Measurements from ENCODE around the gene C16orf95.

Gene C16orf95

DNA sequence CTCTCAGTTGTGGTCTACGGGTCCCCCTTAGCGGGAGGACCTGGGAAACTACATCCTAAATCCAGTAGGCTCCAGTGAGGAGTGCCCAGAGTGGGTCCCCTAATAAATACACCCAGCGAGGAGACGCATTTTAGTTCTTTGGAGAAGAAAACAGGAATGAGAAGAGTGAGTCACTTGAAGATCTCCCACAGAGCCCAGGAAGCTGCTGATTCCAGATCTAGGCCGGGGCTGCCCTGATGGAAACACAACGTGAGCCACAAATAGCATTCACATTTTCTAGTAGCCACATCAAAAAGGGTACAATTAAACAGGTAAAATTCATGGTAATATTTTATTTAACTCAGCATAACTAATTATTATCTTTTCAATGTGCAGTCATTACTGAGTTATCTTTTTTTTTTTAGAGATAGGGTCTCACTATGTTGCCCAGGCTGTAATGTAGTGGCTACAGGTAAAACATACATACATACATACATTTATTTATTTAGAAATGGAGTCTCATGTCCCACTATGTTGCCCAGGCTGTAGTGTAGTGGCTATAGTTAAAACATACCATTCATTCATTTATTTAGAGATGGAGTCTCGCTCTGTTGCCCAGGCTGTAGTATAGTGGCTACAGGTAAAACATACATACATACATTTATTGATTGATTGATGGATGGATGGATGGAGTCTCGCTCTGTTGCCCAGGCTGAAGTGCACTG, 44.9 kb upstream of the C16orf95 start:
- in situ Hi-C loops (cut with MboI; ENCODE audit: low pct_unique_long_range_greater_than_20kb, low sequenced_read_pairs, unreplicated experiment): no loop called here
- TF ChIP-seq, protein P1, sequence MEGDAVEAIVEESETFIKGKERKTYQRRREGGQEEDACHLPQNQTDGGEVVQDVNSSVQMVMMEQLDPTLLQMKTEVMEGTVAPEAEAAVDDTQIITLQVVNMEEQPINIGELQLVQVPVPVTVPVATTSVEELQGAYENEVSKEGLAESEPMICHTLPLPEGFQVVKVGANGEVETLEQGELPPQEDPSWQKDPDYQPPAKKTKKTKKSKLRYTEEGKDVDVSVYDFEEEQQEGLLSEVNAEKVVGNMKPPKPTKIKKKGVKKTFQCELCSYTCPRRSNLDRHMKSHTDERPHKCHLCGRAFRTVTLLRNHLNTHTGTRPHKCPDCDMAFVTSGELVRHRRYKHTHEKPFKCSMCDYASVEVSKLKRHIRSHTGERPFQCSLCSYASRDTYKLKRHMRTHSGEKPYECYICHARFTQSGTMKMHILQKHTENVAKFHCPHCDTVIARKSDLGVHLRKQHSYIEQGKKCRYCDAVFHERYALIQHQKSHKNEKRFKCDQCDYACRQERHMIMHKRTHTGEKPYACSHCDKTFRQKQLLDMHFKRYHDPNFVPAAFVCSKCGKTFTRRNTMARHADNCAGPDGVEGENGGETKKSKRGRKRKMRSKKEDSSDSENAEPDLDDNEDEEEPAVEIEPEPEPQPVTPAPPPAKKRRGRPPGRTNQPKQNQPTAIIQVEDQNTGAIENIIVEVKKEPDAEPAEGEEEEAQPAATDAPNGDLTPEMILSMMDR (IDR thresholded peaks at IDR 0.05; ENCODE audit: extremely low read depth, insufficient read depth, missing control alignments): no peak
- no peak for DNase-seq (ENCODE audit: low spot score)

DNA sequence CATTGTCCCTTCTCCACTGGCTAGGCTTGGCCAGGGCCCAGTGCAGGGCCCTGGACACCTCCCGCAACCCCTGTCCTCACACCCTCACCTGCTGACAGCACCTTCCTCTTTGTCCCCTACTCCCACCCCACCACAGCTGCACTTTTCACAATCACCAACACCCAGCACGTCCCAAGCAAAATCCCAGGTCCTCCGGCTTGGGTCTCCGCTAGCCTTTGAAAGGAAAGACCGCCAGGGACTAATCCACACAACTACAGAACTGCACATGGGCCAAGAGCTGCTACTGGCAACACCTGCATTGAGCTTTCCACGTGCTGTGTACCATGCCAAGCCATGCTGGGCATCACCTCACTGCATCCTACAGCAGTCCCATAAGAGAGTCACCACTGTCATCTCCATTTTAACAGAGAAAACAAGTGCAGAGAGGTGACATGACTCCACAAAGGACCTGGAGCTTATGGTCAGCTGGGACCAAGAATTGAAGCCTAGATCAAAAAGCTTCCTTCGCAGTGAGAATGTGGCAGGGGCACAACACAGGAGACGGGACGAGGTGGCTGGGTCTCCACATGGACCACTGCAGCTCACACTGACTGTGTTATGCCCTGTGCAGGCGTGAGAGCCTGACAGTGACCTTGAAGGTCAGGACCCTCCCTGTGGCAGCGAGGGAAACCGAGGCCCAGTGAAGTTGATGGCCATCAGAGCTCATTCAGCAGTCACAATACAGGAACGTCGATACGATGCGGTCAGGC, 43.8 kb upstream of the C16orf95 start:
- DNase-seq (ENCODE audit: low spot score): no peak
- TF ChIP-seq, protein P1 (IDR thresholded peaks at IDR 0.05; ENCODE audit: extremely low read depth, insufficient read depth, missing control alignments): no peak
- in situ Hi-C loops (cut with MboI; ENCODE audit: low pct_unique_long_range_greater_than_20kb, low sequenced_read_pairs, unreplicated experiment): no loop called here

DNA sequence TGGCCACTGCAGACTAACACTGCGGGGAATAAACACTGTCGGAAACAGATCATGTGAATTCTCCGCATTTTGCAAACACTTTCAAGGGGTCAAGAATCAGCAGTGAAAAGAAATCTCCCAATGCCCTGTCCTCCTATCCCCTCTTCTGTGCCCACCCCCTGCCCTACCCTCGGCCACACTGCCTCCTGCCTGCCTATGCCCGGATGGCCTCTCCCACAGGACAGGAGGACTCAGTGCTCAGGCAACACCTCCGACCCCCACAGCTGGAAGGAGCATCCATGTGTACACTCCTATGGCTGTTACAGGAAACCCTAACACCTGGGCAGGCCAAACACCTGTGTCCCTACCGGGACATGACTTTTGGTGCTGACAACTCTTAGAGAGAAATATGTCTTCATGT, 41.9 kb upstream of the C16orf95 start:
- in situ Hi-C loops (cut with MboI; ENCODE audit: low pct_unique_long_range_greater_than_20kb, low sequenced_read_pairs, unreplicated experiment): no loop called here
- DNase-seq (ENCODE audit: low spot score): no peak
- TF ChIP-seq, protein P1 (IDR thresholded peaks at IDR 0.05; ENCODE audit: extremely low read depth, insufficient read depth, missing control alignments): no peak

DNA sequence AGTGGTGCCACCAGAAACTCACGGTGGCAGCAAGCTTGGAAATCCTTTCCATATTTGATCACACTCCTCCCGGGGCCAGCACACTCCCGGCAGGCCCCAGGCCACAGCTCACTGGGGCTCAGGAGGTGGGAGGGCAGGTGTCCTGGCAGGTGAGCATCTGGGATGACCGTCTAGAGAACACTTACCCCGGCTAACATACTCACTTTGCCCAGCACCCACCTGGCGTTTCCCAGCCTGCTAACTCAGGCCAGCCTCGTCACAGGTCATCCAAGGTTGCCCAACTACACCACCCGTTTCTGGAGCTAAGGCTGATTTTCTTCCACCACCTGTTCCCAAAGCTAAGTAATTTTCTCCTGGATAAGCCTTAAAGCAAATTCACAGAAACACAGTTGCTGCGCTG, 41.5 kb upstream of the C16orf95 start:
- in situ Hi-C loops (cut with MboI; ENCODE audit: low pct_unique_long_range_greater_than_20kb, low sequenced_read_pairs, unreplicated experiment): no loop called here
- no peak for DNase-seq (ENCODE audit: low spot score)
- TF ChIP-seq, protein P1 (IDR thresholded peaks at IDR 0.05; ENCODE audit: extremely low read depth, insufficient read depth, missing control alignments): no peak

DNA sequence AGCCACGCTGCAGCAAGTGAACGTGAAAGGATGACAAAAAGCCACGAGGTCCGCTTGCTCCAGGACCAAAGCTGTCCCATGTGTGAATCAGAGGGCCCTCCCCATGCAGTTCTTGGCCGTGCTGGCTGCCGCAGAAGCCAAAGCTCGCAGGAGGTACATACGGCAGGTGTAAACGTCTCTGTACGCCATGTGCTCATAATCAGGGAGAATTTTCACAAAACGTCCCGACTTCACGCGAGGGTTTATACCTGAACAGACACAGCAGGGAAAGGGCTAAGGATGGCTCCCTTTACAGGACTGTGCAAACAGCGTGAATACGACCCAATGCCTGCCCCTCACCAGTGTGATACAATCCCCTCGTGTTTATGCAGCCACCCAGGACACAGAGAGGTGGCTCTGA, 41.1 kb upstream of the C16orf95 start:
- TF ChIP-seq, protein P1 (IDR thresholded peaks at IDR 0.05; ENCODE audit: extremely low read depth, insufficient read depth, missing control alignments): no peak
- in situ Hi-C loops (cut with MboI; ENCODE audit: low pct_unique_long_range_greater_than_20kb, low sequenced_read_pairs, unreplicated experiment): no loop called here
- DNase-seq (ENCODE audit: low spot score): no peak

DNA sequence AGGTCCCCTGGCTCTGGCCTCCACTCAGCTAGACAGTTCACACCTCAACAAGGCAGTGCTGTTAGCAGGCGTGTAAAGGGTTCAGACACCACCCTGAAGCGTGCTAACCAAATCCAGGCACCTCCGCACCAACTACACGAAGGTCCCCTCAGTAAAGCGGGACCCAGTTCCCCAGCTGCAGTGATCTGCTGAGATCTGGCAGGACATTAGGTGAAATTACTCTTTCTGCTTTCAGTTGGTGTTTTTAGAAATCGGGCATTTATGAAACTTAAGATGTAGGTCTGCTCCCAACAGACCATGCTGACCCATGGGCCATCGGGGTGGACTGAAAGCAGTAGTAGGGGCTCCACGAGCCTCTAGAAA, 39.3 kb upstream of the C16orf95 start:
- in situ Hi-C loops (cut with MboI; ENCODE audit: low pct_unique_long_range_greater_than_20kb, low sequenced_read_pairs, unreplicated experiment): no loop called here
- TF ChIP-seq, protein P1 (IDR thresholded peaks at IDR 0.05; ENCODE audit: extremely low read depth, insufficient read depth, missing control alignments): no peak
- DNase-seq (ENCODE audit: low spot score): no peak

Measured in GM13977 (cell line).